Left ventricle myocardium inferior (tissue), 1 donor: ENCODE data around the gene KIF21B. TPM values are rescaled to one million over a fixed set of nuclear protein-coding genes. Genes with fewer than 3 reads are reported as not detected.

Experiments
- DNase-seq: peaks from one replicate; pipeline ENCODE4 v3.0.0-alpha.2; 2020
- H3K27ac ChIP-seq: fragments of 200-600 bp; replicated peaks from 2 replicates; pipeline ENCODE4 v1.8.0; 2021
- H3K27me3 ChIP-seq: fragments of 200-600 bp; 2 replicates; pipeline ENCODE4 v1.8.0; 2021; ENCODE audit warnings: low read depth
- H3K36me3 ChIP-seq: fragments of 200-600 bp; 2 replicates; pipeline ENCODE4 v1.8.0; 2021
- H3K4me1 ChIP-seq: fragments of 200-600 bp; 2 replicates; pipeline ENCODE4 v1.8.0; 2021
- H3K4me3 ChIP-seq: fragments of 200-600 bp; 2 replicates; pipeline ENCODE4 v1.8.0; 2021; ENCODE audit warnings: mild to moderate bottlenecking, moderate library complexity
- H3K9me3 ChIP-seq: fragments of 200-600 bp; replicated peaks from 2 replicates; pipeline ENCODE4 v1.8.0; 2021
- intact Hi-C: fragments of 100-400 bp; cut with micrococcal nuclease; formaldehyde crosslinking; loops from one replicate; pipeline ENCODE4 v1.11.0; 2022
- total RNA-seq: library from RNA; stranded (reverse); fragmentation: NEBNext Ultra II Directional; extraction: Animal tissue kit (Norgen Biotek cat#: 25700); gene quantifications from one replicate; pipeline ENCODE4 v1.2.1, GENCODE V29; 2021
- TF ChIP-seq, protein P1 (sequence below): fragments of 200-600 bp; IDR thresholded peaks from 2 replicates; pipeline ENCODE4 v1.8.0; 2021; ENCODE audit warnings: antibody characterized with exemption, mild to moderate bottlenecking, borderline replicate concordance
- donor health status: DM: no; HTN: yes; CAD: no; lungs with severe emphysema.

The KIF21B gene
- total RNA-seq, 1 donor from 2014 or later = 0.47 TPM

DNA sequence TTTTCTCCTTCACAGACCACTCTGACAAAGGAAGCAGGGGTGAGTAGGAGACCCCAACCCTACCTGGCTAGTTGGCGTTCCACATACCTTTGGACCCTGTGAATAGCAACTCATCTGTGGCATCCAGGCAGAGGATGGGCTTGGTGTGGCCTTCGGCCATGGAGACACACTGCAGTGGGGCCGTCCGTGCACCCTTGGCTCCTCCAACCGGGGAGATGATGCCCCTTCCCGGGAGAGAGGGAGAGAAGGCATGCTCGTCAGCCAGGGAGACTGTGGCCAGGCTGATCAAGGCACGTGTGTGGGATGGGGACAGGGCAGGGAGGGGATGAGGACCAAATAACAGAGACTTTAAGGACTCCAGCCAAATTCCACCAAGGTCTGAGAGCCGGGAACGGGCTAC lies 42.6 kb downstream of the KIF21B start:
- Histone ChIP-seq H3K9me3 (peaks cover 7% of the 10 kb centered on the region), H3K4me3 (no peak overlapping the region), H3K27me3 (peaks cover 5% of the 10 kb centered on the region), H3K4me1 (no peaks in the 10 kb centered on the region), H3K36me3 (no peaks in the 10 kb centered on the region), H3K27ac (no peak overlapping the region)
- TF ChIP-seq, protein P1, sequence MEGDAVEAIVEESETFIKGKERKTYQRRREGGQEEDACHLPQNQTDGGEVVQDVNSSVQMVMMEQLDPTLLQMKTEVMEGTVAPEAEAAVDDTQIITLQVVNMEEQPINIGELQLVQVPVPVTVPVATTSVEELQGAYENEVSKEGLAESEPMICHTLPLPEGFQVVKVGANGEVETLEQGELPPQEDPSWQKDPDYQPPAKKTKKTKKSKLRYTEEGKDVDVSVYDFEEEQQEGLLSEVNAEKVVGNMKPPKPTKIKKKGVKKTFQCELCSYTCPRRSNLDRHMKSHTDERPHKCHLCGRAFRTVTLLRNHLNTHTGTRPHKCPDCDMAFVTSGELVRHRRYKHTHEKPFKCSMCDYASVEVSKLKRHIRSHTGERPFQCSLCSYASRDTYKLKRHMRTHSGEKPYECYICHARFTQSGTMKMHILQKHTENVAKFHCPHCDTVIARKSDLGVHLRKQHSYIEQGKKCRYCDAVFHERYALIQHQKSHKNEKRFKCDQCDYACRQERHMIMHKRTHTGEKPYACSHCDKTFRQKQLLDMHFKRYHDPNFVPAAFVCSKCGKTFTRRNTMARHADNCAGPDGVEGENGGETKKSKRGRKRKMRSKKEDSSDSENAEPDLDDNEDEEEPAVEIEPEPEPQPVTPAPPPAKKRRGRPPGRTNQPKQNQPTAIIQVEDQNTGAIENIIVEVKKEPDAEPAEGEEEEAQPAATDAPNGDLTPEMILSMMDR = no peak
- DNase-seq = no peak
- intact Hi-C loops = no loop called here

DNA sequence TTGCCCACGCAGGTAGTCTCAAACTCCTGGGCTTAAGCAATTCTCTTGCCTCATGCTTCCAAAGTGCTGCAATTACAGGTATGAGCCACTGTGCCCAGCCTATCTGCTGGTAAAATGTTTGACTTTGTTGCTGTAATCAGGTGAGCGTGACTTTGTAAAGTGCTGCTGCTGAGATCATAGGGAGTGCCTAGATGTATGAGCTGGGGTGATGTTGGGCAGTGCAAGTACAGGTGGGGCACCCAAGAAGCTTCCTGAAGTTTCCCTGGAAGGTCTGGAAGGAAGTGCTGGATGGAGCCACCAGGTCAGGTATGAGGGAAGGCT lies 43.1 kb downstream of the KIF21B start:
- Histone ChIP-seq H3K4me1 (no peaks in the 10 kb centered on the region), H3K4me3 (no peak overlapping the region), H3K27me3 (peaks cover 5% of the 10 kb centered on the region), H3K27ac (no peak overlapping the region), H3K36me3 (no peaks in the 10 kb centered on the region), H3K9me3 (peaks cover 7% of the 10 kb centered on the region)
- intact Hi-C loops = no loop called here
- DNase-seq = no peak
- TF ChIP-seq, protein P1 = no peak

GRCh38 chr1:200979574-200980451 lies 43.7 kb downstream of the KIF21B start:
- H3K4me3 ChIP-seq = no peak overlapping the region
- no peak overlapping the region for H3K27ac ChIP-seq
- peaks cover 5% of the 10 kb centered on the region for H3K27me3 ChIP-seq
- peaks cover 7% of the 10 kb centered on the region for H3K9me3 ChIP-seq
- DNase-seq = no peak
- no peaks in the 10 kb centered on the region for H3K4me1 ChIP-seq
- TF ChIP-seq, protein P1 = peak; percentile 28
- H3K36me3 ChIP-seq = no peaks in the 10 kb centered on the region
- intact Hi-C loops = loop anchor here (5.0 to 10.0 kb wide), 2 partner anchors 62 to 135 kb away; partner anchors contain the start of gene CACNA1S

DNA sequence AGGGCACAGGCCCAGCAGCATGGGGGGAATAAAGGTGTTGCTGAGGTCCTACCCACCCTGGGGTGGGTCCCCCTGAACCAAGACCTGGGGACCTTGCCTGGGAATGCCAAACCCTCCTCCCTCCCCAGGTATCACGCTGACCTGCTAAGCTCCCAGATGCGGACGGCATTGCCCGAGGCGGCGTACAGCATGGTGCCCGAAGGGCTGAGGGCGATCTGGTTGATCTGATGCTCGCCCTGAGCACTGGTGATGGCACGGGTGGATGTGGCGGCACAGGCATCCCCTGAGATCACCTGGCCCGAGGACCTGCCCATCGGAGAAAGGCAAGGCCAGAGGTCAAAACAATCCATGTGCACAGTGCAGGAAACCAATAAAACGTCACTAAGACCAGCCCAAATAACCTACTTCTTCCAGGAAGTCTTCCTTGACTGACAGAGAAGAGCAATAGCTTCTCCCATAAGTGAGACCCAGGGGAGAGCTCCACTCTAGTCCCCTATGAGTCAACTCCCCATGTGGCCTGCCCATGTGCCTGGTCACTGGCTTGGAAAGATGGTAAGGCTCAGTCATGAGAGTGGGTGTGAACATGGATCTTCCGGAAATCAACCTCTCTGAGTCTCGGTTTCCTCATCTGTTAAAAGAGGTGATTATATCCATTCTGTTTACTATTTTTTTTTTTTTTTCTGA lies 46.3 kb downstream of the KIF21B start:
- Histone ChIP-seq H3K4me3 (no peak overlapping the region), H3K36me3 (no peaks in the 10 kb centered on the region), H3K9me3 (peaks cover 7% of the 10 kb centered on the region), H3K4me1 (peaks cover 2% of the 10 kb centered on the region), H3K27me3 (peaks cover 9% of the 10 kb centered on the region), H3K27ac (no peak overlapping the region)
- no peak for DNase-seq
- TF ChIP-seq, protein P1 = no peak
- intact Hi-C loops = loop anchor here (5.0 to 10.0 kb wide), 2 partner anchors 65 to 138 kb away; partner anchors contain the start of gene CACNA1S

DNA sequence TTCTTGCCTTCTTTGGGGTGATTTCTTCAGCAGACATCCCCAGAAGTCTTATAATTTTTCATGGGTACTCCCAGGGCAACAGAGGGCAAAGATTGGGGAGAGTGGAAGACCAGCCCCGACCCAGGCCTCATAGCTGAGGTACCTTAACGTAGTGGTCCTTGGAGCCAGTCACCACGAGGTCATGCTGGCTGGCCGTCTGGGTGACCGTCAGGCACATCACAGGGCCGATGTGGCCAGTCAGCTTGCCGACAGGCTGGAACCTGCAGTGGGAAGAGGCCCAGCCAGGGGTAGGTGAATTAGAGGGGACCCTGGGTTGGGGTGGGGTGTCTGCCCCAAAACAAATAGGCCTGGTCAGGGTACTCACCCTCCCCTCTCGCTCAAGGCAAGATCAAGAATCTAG lies 46.9 kb downstream of the KIF21B start:
- H3K36me3 ChIP-seq = no peaks in the 10 kb centered on the region
- peaks cover 7% of the 10 kb centered on the region for H3K4me1 ChIP-seq
- no peak for DNase-seq
- no peak overlapping the region for H3K27ac ChIP-seq
- peaks cover 7% of the 10 kb centered on the region for H3K9me3 ChIP-seq
- H3K27me3 ChIP-seq = peaks cover 11% of the 10 kb centered on the region
- TF ChIP-seq, protein P1 = no peak
- no peak overlapping the region for H3K4me3 ChIP-seq
- intact Hi-C loops = loop anchor here (5.0 to 10.0 kb wide), 2 partner anchors 66 to 138 kb away; partner anchors contain the start of gene CACNA1S
